ENCODE data around the gene MYO9B. TPM values are rescaled to one million over a fixed set of nuclear protein-coding genes. Genes with fewer than 3 reads are reported as not detected.
"Not testable (repeated sequence)": the region's sequence is repeated elsewhere in the genome, so short reads cannot be mapped to it uniquely, and the experiment has no call there.

The MYO9B gene
- total RNA-seq, 2 donors from 2014 or later: 149 to 152 TPM

- H3K36me3 Mint-ChIP-seq (ENCODE audit: low read depth): peaks cover 95% of the 10 kb centered on the region
Measured at GRCh38 chr19:17170538-17171297, 95.1 kb downstream of the MYO9B start.

GRCh38 chr19:17171874-17172273, 96.3 kb downstream of the MYO9B start:
- Mint-ChIP-seq H3K27me3 (no peaks in the 10 kb centered on the region), H3K36me3 (ENCODE audit: low read depth) (peaks cover 95% of the 10 kb centered on the region), H3K4me3 (no peak overlapping the region), H3K4me1 (no peaks in the 10 kb centered on the region), H3K9me3 (no peaks in the 10 kb centered on the region), H3K27ac (no peak overlapping the region)
- no peak for ATAC-seq (replicated peaks)

More at GRCh38 chr19:17170538-17171297, 95.1 kb downstream of the MYO9B start:
- Mint-ChIP-seq H3K27ac (peak overlapping the region; percentile 62), H3K27me3 (no peaks in the 10 kb centered on the region), H3K4me3 (no peak overlapping the region), H3K9me3 (no peaks in the 10 kb centered on the region), H3K4me1 (no peaks in the 10 kb centered on the region)
- ATAC-seq (replicated peaks): peak; percentile 62

GRCh38 chr19:17172624-17173345, 97.2 kb downstream of the MYO9B start:
- ATAC-seq (replicated peaks): no peak
- H3K9me3 Mint-ChIP-seq: no peaks in the 10 kb centered on the region
- peak overlapping the region; percentile 54 for H3K27ac Mint-ChIP-seq
- H3K27me3 Mint-ChIP-seq: no peaks in the 10 kb centered on the region
- peaks cover 95% of the 10 kb centered on the region for H3K36me3 Mint-ChIP-seq (ENCODE audit: low read depth)
- no peak overlapping the region for H3K4me3 Mint-ChIP-seq
- H3K4me1 Mint-ChIP-seq: no peaks in the 10 kb centered on the region

GRCh38 chr19:17178291-17178690, 102.7 kb downstream of the MYO9B start:
- Mint-ChIP-seq H3K27ac (no peak overlapping the region), H3K4me1 (no peaks in the 10 kb centered on the region), H3K27me3 (no peaks in the 10 kb centered on the region), H3K36me3 (ENCODE audit: low read depth) (peaks cover 85% of the 10 kb centered on the region), H3K9me3 (no peaks in the 10 kb centered on the region), H3K4me3 (no peak overlapping the region)
- ATAC-seq (replicated peaks): no peak

- Mint-ChIP-seq H3K4me3 (no peak overlapping the region), H3K36me3 (ENCODE audit: low read depth) (peaks cover 90% of the 10 kb centered on the region), H3K9me3 (no peaks in the 10 kb centered on the region), H3K27me3 (no peaks in the 10 kb centered on the region), H3K27ac (peak overlapping the region; percentile 41), H3K4me1 (peaks cover 11% of the 10 kb centered on the region)
- no peak for ATAC-seq (replicated peaks)
Measured at GRCh38 chr19:17180997-17181702, 105.6 kb downstream of the MYO9B start.

GRCh38 chr19:17183271-17183761, 107.7 kb downstream of the MYO9B start:
- no peaks in the 10 kb centered on the region for H3K27me3 Mint-ChIP-seq
- H3K27ac Mint-ChIP-seq: peak overlapping the region; percentile 93
- peaks cover 90% of the 10 kb centered on the region for H3K36me3 Mint-ChIP-seq (ENCODE audit: low read depth)
- peaks cover 11% of the 10 kb centered on the region for H3K4me1 Mint-ChIP-seq
- peak; percentile 53 for ATAC-seq (replicated peaks)
- no peaks in the 10 kb centered on the region for H3K9me3 Mint-ChIP-seq
- peak overlapping the region; percentile 87 for H3K4me3 Mint-ChIP-seq

- peak; percentile 53 for ATAC-seq (replicated peaks)
- Mint-ChIP-seq H3K27me3 (no peaks in the 10 kb centered on the region), H3K36me3 (ENCODE audit: low read depth) (peaks cover 90% of the 10 kb centered on the region), H3K4me1 (peaks cover 11% of the 10 kb centered on the region), H3K4me3 (peak overlapping the region; percentile 87), H3K27ac (peak overlapping the region; percentile 93), H3K9me3 (no peaks in the 10 kb centered on the region)
Measured at GRCh38 chr19:17183858-17184321, 108.3 kb downstream of the MYO9B start.

GRCh38 chr19:17184371-17184841, 108.8 kb downstream of the MYO9B start:
- Mint-ChIP-seq H3K4me1 (peaks cover 11% of the 10 kb centered on the region), H3K27me3 (no peaks in the 10 kb centered on the region), H3K27ac (peak overlapping the region; percentile 93), H3K36me3 (ENCODE audit: low read depth) (peaks cover 90% of the 10 kb centered on the region), H3K4me3 (peak overlapping the region; percentile 87), H3K9me3 (no peaks in the 10 kb centered on the region)
- peak; percentile 78 for ATAC-seq (replicated peaks)

GRCh38 chr19:17185590-17185989, 110.0 kb downstream of the MYO9B start:
- H3K27ac Mint-ChIP-seq: peak overlapping the region; percentile 59
- peaks cover 92% of the 10 kb centered on the region for H3K36me3 Mint-ChIP-seq (ENCODE audit: low read depth)
- H3K27me3 Mint-ChIP-seq: no peaks in the 10 kb centered on the region
- H3K4me1 Mint-ChIP-seq: peaks cover 11% of the 10 kb centered on the region
- no peak overlapping the region for H3K4me3 Mint-ChIP-seq
- no peak for ATAC-seq (replicated peaks)
- no peaks in the 10 kb centered on the region for H3K9me3 Mint-ChIP-seq

- H3K27ac Mint-ChIP-seq; H3K4me3 Mint-ChIP-seq; H3K27me3 Mint-ChIP-seq; ATAC-seq (replicated peaks); H3K9me3 Mint-ChIP-seq; H3K4me1 Mint-ChIP-seq: not testable (repeated sequence)
- peaks cover 86% of the 10 kb centered on the region for H3K36me3 Mint-ChIP-seq (ENCODE audit: low read depth)
Measured at GRCh38 chr19:17191736-17192135, 116.2 kb downstream of the MYO9B start.

- no peak overlapping the region for H3K27ac Mint-ChIP-seq
- no peak overlapping the region for H3K4me3 Mint-ChIP-seq
- H3K36me3 Mint-ChIP-seq (ENCODE audit: low read depth): peaks cover 86% of the 10 kb centered on the region
- no peak for ATAC-seq (replicated peaks)
- H3K9me3 Mint-ChIP-seq: no peaks in the 10 kb centered on the region
- no peaks in the 10 kb centered on the region for H3K27me3 Mint-ChIP-seq
- H3K4me1 Mint-ChIP-seq: peaks cover 11% of the 10 kb centered on the region
Measured at GRCh38 chr19:17192751-17193150, 117.2 kb downstream of the MYO9B start.

GRCh38 chr19:17194608-17195007, 119.0 kb downstream of the MYO9B start:
- no peak for ATAC-seq (replicated peaks)
- no peak overlapping the region for H3K4me3 Mint-ChIP-seq
- H3K9me3 Mint-ChIP-seq: no peaks in the 10 kb centered on the region
- H3K27ac Mint-ChIP-seq: no peak overlapping the region
- H3K4me1 Mint-ChIP-seq: peaks cover 11% of the 10 kb centered on the region
- H3K27me3 Mint-ChIP-seq: no peaks in the 10 kb centered on the region
- H3K36me3 Mint-ChIP-seq (ENCODE audit: low read depth): peaks cover 86% of the 10 kb centered on the region

GRCh38 chr19:17195106-17195505, 119.5 kb downstream of the MYO9B start:
- H3K9me3 Mint-ChIP-seq: no peaks in the 10 kb centered on the region
- H3K4me1 Mint-ChIP-seq: peaks cover 11% of the 10 kb centered on the region
- H3K4me3 Mint-ChIP-seq: no peak overlapping the region
- no peak overlapping the region for H3K27ac Mint-ChIP-seq
- peaks cover 86% of the 10 kb centered on the region for H3K36me3 Mint-ChIP-seq (ENCODE audit: low read depth)
- no peak for ATAC-seq (replicated peaks)
- no peaks in the 10 kb centered on the region for H3K27me3 Mint-ChIP-seq

GRCh38 chr19:17196610-17197009, 121.0 kb downstream of the MYO9B start:
- H3K4me1 Mint-ChIP-seq: peaks cover 11% of the 10 kb centered on the region
- no peaks in the 10 kb centered on the region for H3K9me3 Mint-ChIP-seq
- peak overlapping the region; percentile 5 for H3K27ac Mint-ChIP-seq
- no peak overlapping the region for H3K4me3 Mint-ChIP-seq
- H3K27me3 Mint-ChIP-seq: no peaks in the 10 kb centered on the region
- H3K36me3 Mint-ChIP-seq (ENCODE audit: low read depth): peaks cover 89% of the 10 kb centered on the region
- no peak for ATAC-seq (replicated peaks)
